ENCODE data around the gene P4HA2. TPM values are rescaled to one million over a fixed set of nuclear protein-coding genes. Genes with fewer than 3 reads are reported as not detected.

Gene P4HA2
- total and polyA plus RNA-seq, 2 donors from 2014 or later = 32.5 to 54.1 TPM

- Histone ChIP-seq H3K27me3 (ENCODE audit: control insufficient read depth, insufficient read depth, low read length) (no peaks in the 10 kb centered on the region), H3K36me3 (ENCODE audit: control insufficient read depth in 2 of 3, insufficient read depth in 3 of 3, low read length in 3 of 3) (peaks cover 2 to 62% (median 30%) of the 10 kb centered on the region in 3 donors), H3K4me1 (ENCODE audit: control insufficient read depth in 2 of 3, insufficient read depth in 2 of 3, low read depth in 1 of 3, low read length in 3 of 3) (no peaks in the 10 kb centered on the region), H3K27ac (ENCODE audit: low read depth in 2 of 2, low read length in 2 of 2) (no peak overlapping the region), H3K4me3 (ENCODE audit: low read length in 3 of 3) (no peak overlapping the region), H3K9ac (ENCODE audit: low read length in 3 of 3) (no peak overlapping the region), H3K9me3 (ENCODE audit: control insufficient read depth in 2 of 3, insufficient read depth in 1 of 3, low read length in 3 of 3) (no peaks in the 10 kb centered on the region)
- intact Hi-C loops (cut with DNase I) = no loop called here
- no peak for DNase-seq
- no peak for TF ChIP-seq CTCF (IDR thresholded peaks at IDR 0.05; ENCODE audit: borderline replicate concordance, extremely low read depth, insufficient read depth)
- FAIRE-seq = no peak
Observed at GRCh38 chr5:132206782-132207181, 20.9 kb downstream of the P4HA2 start.

GRCh38 chr5:132205385-132206125, 22.1 kb downstream of the P4HA2 start:
- no peak for FAIRE-seq
- Histone ChIP-seq H3K4me3 (ENCODE audit: low read length in 3 of 3) (no peak overlapping the region), H3K4me1 (ENCODE audit: control insufficient read depth in 2 of 3, insufficient read depth in 2 of 3, low read depth in 1 of 3, low read length in 3 of 3) (no peaks in the 10 kb centered on the region), H3K9me3 (ENCODE audit: control insufficient read depth in 2 of 3, insufficient read depth in 1 of 3, low read length in 3 of 3) (no peaks in the 10 kb centered on the region), H3K27me3 (ENCODE audit: control insufficient read depth, insufficient read depth, low read length) (no peaks in the 10 kb centered on the region), H3K36me3 (ENCODE audit: control insufficient read depth in 2 of 3, insufficient read depth in 3 of 3, low read length in 3 of 3) (peaks cover 2 to 65% (median 29%) of the 10 kb centered on the region in 3 donors), H3K9ac (ENCODE audit: low read length in 3 of 3) (no peak overlapping the region), H3K27ac (ENCODE audit: low read depth in 2 of 2, low read length in 2 of 2) (no peak overlapping the region)
- intact Hi-C loops (cut with DNase I) = no loop called here
- no peak for TF ChIP-seq CTCF (IDR thresholded peaks at IDR 0.05; ENCODE audit: borderline replicate concordance, extremely low read depth, insufficient read depth)
- no peak for DNase-seq

- Histone ChIP-seq H3K27me3 (ENCODE audit: control insufficient read depth, insufficient read depth, low read length) (no peaks in the 10 kb centered on the region), H3K9ac (ENCODE audit: low read length in 3 of 3) (no peak overlapping the region), H3K36me3 (ENCODE audit: control insufficient read depth in 2 of 3, insufficient read depth in 3 of 3, low read length in 3 of 3) (peaks cover 2 to 66% (median 23%) of the 10 kb centered on the region in 3 donors), H3K27ac (ENCODE audit: low read depth in 2 of 2, low read length in 2 of 2) (no peak overlapping the region), H3K9me3 (ENCODE audit: control insufficient read depth in 2 of 3, insufficient read depth in 1 of 3, low read length in 3 of 3) (no peaks in the 10 kb centered on the region), H3K4me1 (ENCODE audit: control insufficient read depth in 2 of 3, insufficient read depth in 2 of 3, low read depth in 1 of 3, low read length in 3 of 3) (no peaks in the 10 kb centered on the region), H3K4me3 (ENCODE audit: low read length in 3 of 3) (no peak overlapping the region)
- no peak for FAIRE-seq
- intact Hi-C loops (cut with DNase I) = no loop called here
- no peak for DNase-seq
- no peak for TF ChIP-seq CTCF (IDR thresholded peaks at IDR 0.05; ENCODE audit: borderline replicate concordance, extremely low read depth, insufficient read depth)
Observed at GRCh38 chr5:132204371-132205135, 23.1 kb downstream of the P4HA2 start.

Measured in kidney (tissue), 14 donors.